ENCODE results near the gene NDUFA11.

The NDUFA11 gene

GRCh38 chr19:5903624-5904351 is at the start of gene NDUFA11:
Gene NDUFA11 (minus strand): TSS chr19:5903790. CDS start chr19:5903708, 82 bp downstream.
- peak; percentile 95 for DNase-seq (ENCODE audit: low read depth)

GRCh38 chr19:5953030-5953589 is 49.5 kb upstream of the NDUFA11 start:
- DNase-seq (ENCODE audit: low read depth), result no peak

GRCh38 chr19:5952193-5953029 is 48.8 kb upstream of the NDUFA11 start:
- no peak for DNase-seq (ENCODE audit: low read depth)

- no peak for DNase-seq (ENCODE audit: low read depth)
Measured at GRCh38 chr19:5951338-5951861, 47.8 kb upstream of the NDUFA11 start.

GRCh38 chr19:5950741-5951140 is 47.2 kb upstream of the NDUFA11 start:
- no peak for DNase-seq (ENCODE audit: low read depth)

GRCh38 chr19:5949792-5950305 is 46.3 kb upstream of the NDUFA11 start:
- DNase-seq (ENCODE audit: low read depth), result peak; percentile 14

GRCh38 chr19:5948752-5949564 is 45.4 kb upstream of the NDUFA11 start:
- DNase-seq (ENCODE audit: low read depth), result no peak

- DNase-seq (ENCODE audit: low read depth), result no peak
Measured at GRCh38 chr19:5947435-5947834, 43.8 kb upstream of the NDUFA11 start.

GRCh38 chr19:5943623-5944022 is 40.0 kb upstream of the NDUFA11 start:
- no peak for DNase-seq (ENCODE audit: low read depth)

- DNase-seq (ENCODE audit: low read depth), result no peak
Measured at GRCh38 chr19:5943045-5943444, 39.5 kb upstream of the NDUFA11 start.

GRCh38 chr19:5941673-5942072 is 38.1 kb upstream of the NDUFA11 start:
- no peak for DNase-seq (ENCODE audit: low read depth)

- DNase-seq (ENCODE audit: low read depth), result no peak
Measured at GRCh38 chr19:5940260-5941208, 36.9 kb upstream of the NDUFA11 start.

GRCh38 chr19:5937550-5937949 is 34.0 kb upstream of the NDUFA11 start:
- no peak for DNase-seq (ENCODE audit: low read depth)

- no peak for DNase-seq (ENCODE audit: low read depth)
Measured at GRCh38 chr19:5936292-5936592, 32.7 kb upstream of the NDUFA11 start.

- DNase-seq (ENCODE audit: low read depth), result no peak
Measured at GRCh38 chr19:5935473-5936291, 32.1 kb upstream of the NDUFA11 start.

- no peak for DNase-seq (ENCODE audit: low read depth)
Measured at GRCh38 chr19:5934774-5935472, 31.3 kb upstream of the NDUFA11 start.

- DNase-seq (ENCODE audit: low read depth), result no peak
Measured at GRCh38 chr19:5934069-5934401, 30.4 kb upstream of the NDUFA11 start.

- no peak for DNase-seq (ENCODE audit: low read depth)
Measured at GRCh38 chr19:5933391-5934068, 29.9 kb upstream of the NDUFA11 start.

Measured in stimulated activated CD8-positive, alpha-beta memory T cell treated with anti-CD3 and anti-CD28 coated beads, Interleukin-15, amount 100 ng/mL, for 1 hour (primary cell).